NCI-H1092 treated with DMSO at 0.1 percent for 48 hours (cell line): ENCODE measurements around the gene CLDN3.
"Not testable (repeated sequence)": the region's sequence is repeated elsewhere in the genome, so short reads cannot be mapped to it uniquely, and the experiment has no call there.

Source experiments
- DNase-seq: peaks from one replicate; lab custom pipeline; 2025; lab: John Stamatoyannopoulos, UW

CLDN3 gene

GRCh38 chr7:73770002-73770859, at the start of gene CLDN3:
Gene CLDN3 (minus strand): TSS chr7:73770270. CDS start chr7:73770049, 221 bp downstream.
- DNase-seq = peak; percentile 95

GRCh38 chr7:73817121-73817520, 47.1 kb upstream of the CLDN3 start:
- DNase-seq = no peak

- DNase-seq = no peak
Observed at GRCh38 chr7:73815436-73815835, 45.4 kb upstream of the CLDN3 start.

- no peak for DNase-seq
Observed at GRCh38 chr7:73812996-73813395, 42.9 kb upstream of the CLDN3 start.

GRCh38 chr7:73811760-73812168, 41.7 kb upstream of the CLDN3 start:
- peak; percentile 55 for DNase-seq

- DNase-seq = no peak
Observed at GRCh38 chr7:73810998-73811360, 40.9 kb upstream of the CLDN3 start.

- no peak for DNase-seq
Observed at GRCh38 chr7:73809467-73809951, 39.4 kb upstream of the CLDN3 start.

GRCh38 chr7:73802459-73802858, 32.4 kb upstream of the CLDN3 start:
- DNase-seq = no peak

- no peak for DNase-seq
Observed at GRCh38 chr7:73801577-73801976, 31.5 kb upstream of the CLDN3 start.

GRCh38 chr7:73799282-73800141, 29.4 kb upstream of the CLDN3 start:
- no peak for DNase-seq

- DNase-seq = not testable (repeated sequence)
Observed at GRCh38 chr7:73797176-73797575, 27.1 kb upstream of the CLDN3 start.

GRCh38 chr7:73796656-73797055, 26.6 kb upstream of the CLDN3 start:
- DNase-seq = not testable (repeated sequence)

GRCh38 chr7:73795188-73795587, 25.1 kb upstream of the CLDN3 start:
- DNase-seq = not testable (repeated sequence)

- not testable (repeated sequence) for DNase-seq
Observed at GRCh38 chr7:73791170-73791690, 21.2 kb upstream of the CLDN3 start.

GRCh38 chr7:73789051-73789450, 19.0 kb upstream of the CLDN3 start:
- no peak for DNase-seq

- DNase-seq = not testable (repeated sequence)
Observed at GRCh38 chr7:73787786-73788048, 17.6 kb upstream of the CLDN3 start.

- DNase-seq = no peak
Observed at GRCh38 chr7:73786588-73786987, 16.5 kb upstream of the CLDN3 start.

- no peak for DNase-seq
Observed at GRCh38 chr7:73779517-73779916, 9.4 kb upstream of the CLDN3 start.

GRCh38 chr7:73778801-73779389, 8.8 kb upstream of the CLDN3 start:
- no peak for DNase-seq

- no peak for DNase-seq
Observed at GRCh38 chr7:73774923-73775322, 4.9 kb upstream of the CLDN3 start.

- no peak for DNase-seq
Observed at GRCh38 chr7:73773700-73774517, 3.8 kb upstream of the CLDN3 start.
